Brain microvascular endothelial cell (primary cell): ENCODE measurements around the gene FBXL16.
"Not testable (repeated sequence)": the region's sequence is repeated elsewhere in the genome, so short reads cannot be mapped to it uniquely, and the experiment has no call there.

Experiments used
- DNase-seq: peaks from one replicate; pipeline ENCODE4 v3.0.0-alpha.2; 2020
- H3K27ac ChIP-seq: fragments of 250-450 bp; sonication (Bioruptor Pico); 2 replicates; pipeline ENCODE4 v1.5.1; 2020; ENCODE audit warnings: mild to moderate bottlenecking, moderate library complexity
- H3K27me3 ChIP-seq: fragments of 250-450 bp; sonication (Bioruptor Pico); replicated peaks from 2 replicates; pipeline ENCODE4 v1.5.1; 2020; ENCODE audit warnings: mild to moderate bottlenecking
- H3K36me3 ChIP-seq: fragments of 250-450 bp; sonication (Bioruptor Pico); replicated peaks from 2 replicates; pipeline ENCODE4 v1.5.1; 2020; ENCODE audit warnings: mild to moderate bottlenecking
- H3K4me3 ChIP-seq: 2 replicates; pipeline ENCODE4 v1.5.1; 2011; ENCODE audit warnings: low read depth, mild to moderate bottlenecking, control low read depth, low read length, moderate library complexity
- in situ Hi-C: cut with HindIII; loops from 2 replicates; pipeline ENCODE4 v1.10.0; 2017; ENCODE audit warnings: low sequenced_read_pairs, low pct_ligation_motif_present
- TF ChIP-seq, protein P1 (sequence below): IDR thresholded peaks from 2 replicates; pipeline ENCODE4 v1.5.1; 2011; ENCODE audit warnings: low read depth, mild to moderate bottlenecking, moderate library complexity, low read length, control low read depth, inconsistent platforms; ENCODE audit errors: missing control alignments

Gene FBXL16

GRCh38 chr16:692356-693108 lies 13.1 kb downstream of the FBXL16 start:
- no peak for DNase-seq
- no peak overlapping the region for H3K4me3 ChIP-seq
- H3K36me3 ChIP-seq, result no peaks in the 10 kb centered on the region
- in situ Hi-C loops, result no loop called here
- TF ChIP-seq, protein P1, sequence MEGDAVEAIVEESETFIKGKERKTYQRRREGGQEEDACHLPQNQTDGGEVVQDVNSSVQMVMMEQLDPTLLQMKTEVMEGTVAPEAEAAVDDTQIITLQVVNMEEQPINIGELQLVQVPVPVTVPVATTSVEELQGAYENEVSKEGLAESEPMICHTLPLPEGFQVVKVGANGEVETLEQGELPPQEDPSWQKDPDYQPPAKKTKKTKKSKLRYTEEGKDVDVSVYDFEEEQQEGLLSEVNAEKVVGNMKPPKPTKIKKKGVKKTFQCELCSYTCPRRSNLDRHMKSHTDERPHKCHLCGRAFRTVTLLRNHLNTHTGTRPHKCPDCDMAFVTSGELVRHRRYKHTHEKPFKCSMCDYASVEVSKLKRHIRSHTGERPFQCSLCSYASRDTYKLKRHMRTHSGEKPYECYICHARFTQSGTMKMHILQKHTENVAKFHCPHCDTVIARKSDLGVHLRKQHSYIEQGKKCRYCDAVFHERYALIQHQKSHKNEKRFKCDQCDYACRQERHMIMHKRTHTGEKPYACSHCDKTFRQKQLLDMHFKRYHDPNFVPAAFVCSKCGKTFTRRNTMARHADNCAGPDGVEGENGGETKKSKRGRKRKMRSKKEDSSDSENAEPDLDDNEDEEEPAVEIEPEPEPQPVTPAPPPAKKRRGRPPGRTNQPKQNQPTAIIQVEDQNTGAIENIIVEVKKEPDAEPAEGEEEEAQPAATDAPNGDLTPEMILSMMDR, result no peak
- H3K27ac ChIP-seq, result no peak overlapping the region
- H3K27me3 ChIP-seq, result peaks cover 31% of the 10 kb centered on the region

DNA sequence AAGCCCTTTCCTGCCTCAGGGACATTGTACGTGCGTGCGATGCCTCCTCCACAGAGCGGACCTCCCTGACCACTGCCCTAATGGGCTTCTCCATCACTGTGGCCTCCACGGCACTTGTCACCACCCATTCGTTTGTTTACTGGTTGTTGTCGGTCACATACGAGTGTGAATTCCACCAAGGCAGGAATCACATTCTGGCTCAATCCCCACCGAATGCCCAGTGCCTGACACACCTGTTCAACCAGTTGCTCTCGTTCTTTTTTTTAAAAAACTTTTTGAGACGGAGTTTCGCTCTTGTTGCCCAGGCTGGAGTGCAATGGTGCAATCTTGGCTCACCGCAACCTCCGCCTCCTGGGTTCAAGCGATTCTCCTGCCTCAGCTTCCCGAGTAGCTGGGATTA lies 14.4 kb downstream of the FBXL16 start:
- H3K27ac ChIP-seq, in situ Hi-C loops, H3K36me3 ChIP-seq, H3K4me3 ChIP-seq, DNase-seq: not testable (repeated sequence)
- peaks cover 30% of the 10 kb centered on the region for H3K27me3 ChIP-seq

DNA sequence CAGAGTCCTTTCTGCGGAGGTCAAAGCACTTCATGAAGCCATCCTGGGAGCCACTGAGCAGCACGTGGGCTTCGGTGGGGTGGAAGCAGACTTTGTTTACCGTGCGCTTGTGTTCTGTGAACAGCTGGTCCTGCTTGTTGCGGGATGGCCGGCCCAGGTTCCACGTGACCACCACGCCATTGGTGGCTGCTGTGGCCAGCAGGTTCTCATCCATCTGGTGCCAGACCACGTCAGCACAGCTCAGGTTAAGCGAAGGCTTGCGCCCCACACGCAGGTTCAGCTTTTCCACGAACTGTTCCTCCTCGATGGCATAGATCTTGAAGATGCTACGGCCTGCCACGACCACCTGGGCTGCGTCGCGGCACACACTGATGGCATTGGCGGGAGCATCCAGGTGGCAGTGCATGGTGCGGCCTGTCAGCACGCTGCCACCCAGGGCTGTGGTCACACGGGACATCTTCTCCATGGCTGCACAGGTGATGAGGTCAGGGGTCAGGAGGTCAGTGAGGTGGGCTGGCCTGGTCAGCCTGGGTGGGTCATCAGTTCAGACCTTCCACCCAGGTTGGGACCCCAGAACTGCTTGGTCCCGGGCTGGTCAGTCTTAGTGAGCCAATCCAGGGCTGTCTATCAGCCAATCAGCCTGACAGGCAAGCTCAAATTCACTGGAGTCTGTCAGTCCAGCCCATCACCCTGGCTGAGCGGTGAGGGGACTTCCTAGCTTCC lies 16.3 kb downstream of the FBXL16 start:
- peaks cover 5% of the 10 kb centered on the region for H3K36me3 ChIP-seq
- peak overlapping the region; percentile 67 for H3K27ac ChIP-seq
- TF ChIP-seq, protein P1, result no peak
- H3K27me3 ChIP-seq, result peaks cover 13% of the 10 kb centered on the region
- H3K4me3 ChIP-seq, result peak overlapping the region; percentile 82
- no peak for DNase-seq
- in situ Hi-C loops, result no loop called here

DNA sequence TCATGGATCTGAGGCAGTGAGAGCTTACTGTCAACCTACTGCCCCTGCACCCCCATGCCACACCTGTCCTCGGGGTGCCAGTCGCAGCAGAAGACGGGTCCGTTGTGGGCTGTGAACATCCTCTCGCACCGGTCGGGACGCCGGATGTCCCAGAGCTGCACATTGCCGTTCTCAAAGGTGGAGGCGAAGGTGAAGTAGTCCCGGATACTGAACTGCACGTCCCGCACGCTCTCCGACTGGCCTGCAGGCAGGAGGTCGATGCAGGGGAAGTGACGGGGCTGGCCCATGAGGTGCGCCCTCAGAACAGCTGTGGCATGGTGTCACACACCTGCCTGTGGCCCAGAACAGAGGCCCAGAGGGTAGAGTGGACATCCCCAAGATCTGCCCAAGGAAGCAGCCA lies 18.1 kb downstream of the FBXL16 start:
- TF ChIP-seq, protein P1, result no peak
- DNase-seq, result no peak
- in situ Hi-C loops, result no loop called here
- Histone ChIP-seq H3K27me3 (no peaks in the 10 kb centered on the region), H3K4me3 (no peak overlapping the region), H3K36me3 (peaks cover 15% of the 10 kb centered on the region), H3K27ac (no peak overlapping the region)

GRCh38 chr16:686459-687260 lies 18.9 kb downstream of the FBXL16 start:
- TF ChIP-seq, protein P1, result no peak
- Histone ChIP-seq H3K27me3 (no peaks in the 10 kb centered on the region), H3K36me3 (peaks cover 23% of the 10 kb centered on the region), H3K27ac (no peak overlapping the region), H3K4me3 (no peak overlapping the region)
- in situ Hi-C loops, result no loop called here
- no peak for DNase-seq

DNA sequence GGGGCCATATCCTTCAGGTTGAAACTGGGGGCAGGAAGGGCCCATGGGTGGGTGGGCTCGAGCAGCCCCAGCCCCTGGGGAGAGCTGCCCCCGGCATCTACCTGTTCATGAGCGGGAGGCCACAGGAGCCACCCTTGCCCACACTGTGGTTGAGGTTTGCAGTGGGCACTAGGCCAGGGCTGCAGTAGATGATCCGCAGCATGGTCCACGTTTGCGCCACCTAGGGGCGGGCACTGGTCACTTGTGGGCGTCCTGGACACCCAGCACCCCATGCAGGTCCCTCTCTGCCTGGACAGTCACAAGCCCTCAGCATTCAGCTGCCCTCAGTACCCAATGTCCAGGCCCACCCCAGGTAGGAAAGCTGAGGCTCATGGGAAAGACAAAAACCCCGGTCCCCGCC lies 19.6 kb downstream of the FBXL16 start:
- no peak for DNase-seq
- in situ Hi-C loops, result no loop called here
- H3K27me3 ChIP-seq, result no peaks in the 10 kb centered on the region
- H3K27ac ChIP-seq, result no peak overlapping the region
- TF ChIP-seq, protein P1, result peak; percentile 61
- no peak overlapping the region for H3K4me3 ChIP-seq
- H3K36me3 ChIP-seq, result peaks cover 25% of the 10 kb centered on the region
